A549 (cell line): ENCODE measurements around the gene MYO9A. TPM values are rescaled to one million over a fixed set of nuclear protein-coding genes. Genes with fewer than 3 reads are reported as not detected.

ENCODE experiments used
- ATAC-seq, 2 experiments: fragments of 200-7000 bp in 1 of 2; fragments of >200 bp in 1 of 2; cut with Nextera tagmentation in 1 of 2; cut with Tn5 transposase in 1 of 2; 3 replicates each; pipeline versions ENCODE4 v1.8.0 to v1.9.1; 2018 to 2020; ENCODE audit warnings: mild to moderate bottlenecking in 1 of 2, moderate library complexity in 1 of 2
- CTCF ChIA-PET: fragments of 300-600 bp; sonication (Branson Sonifier 250); formaldehyde crosslinking; extraction: SDS; loops from one replicate; lab custom pipeline; 2021; ENCODE audit warnings: antibody characterized with exemption, inconsistent platforms; lab: Yijun Ruan, JAX
- POLR2A ChIA-PET: fragments of 350-600 bp; formaldehyde crosslinking; extraction: SDS; loops from one replicate; lab custom pipeline; 2021; ENCODE audit warnings: antibody characterized with exemption, inconsistent platforms; lab: Yijun Ruan, JAX
- DNase-seq, 2 experiments: peaks; one replicate each; pipeline versions ENCODE4 v3.0.0 to v3.0.0-alpha.2; 2011 to 2016; ENCODE audit warnings: low read depth in 1 of 2, low spot score in 1 of 2
- FAIRE-seq: peaks from 2 replicates; lab custom pipeline; 2011; peaks lifted over from hg19 to GRCh38; lab: Jason Lieb, UNC
- H3K27ac ChIP-seq, 2 experiments: fragments of >200 bp; sonication (Bioruptor Twin); formaldehyde crosslinking; 3 replicates each; pipeline ENCODE4 v1.5.1; 2016 to 2017
- H3K4me1 ChIP-seq: fragments of >200 bp; sonication (Bioruptor Twin); formaldehyde crosslinking; 3 replicates; pipeline ENCODE4 v1.6.1; 2016
- H3K4me2 ChIP-seq: fragments of >200 bp; sonication (Bioruptor Twin); formaldehyde crosslinking; 3 replicates; pipeline ENCODE4 v1.6.1; 2016
- H3K4me3 ChIP-seq: fragments of >200 bp; sonication (Bioruptor Twin); formaldehyde crosslinking; 3 replicates; pipeline ENCODE4 v1.5.1; 2016
- H3K9me3 ChIP-seq: fragments of >200 bp; sonication (Bioruptor Twin); formaldehyde crosslinking; 3 replicates; pipeline ENCODE4 v1.6.1; 2016
- CBX2 ChIP-seq: fragments of 200-600 bp; sonication (generic); IDR thresholded peaks from 2 replicates; pipeline ENCODE4 v1.6.1; 2016; ENCODE audit warnings: low read depth, mild to moderate bottlenecking, borderline replicate concordance
- CEBPB ChIP-seq, 2 experiments: fragments of >200 bp in 1 of 2; sonication (Bioruptor Twin) in 1 of 2; formaldehyde crosslinking in 1 of 2; IDR thresholded peaks; 2 replicates each; pipeline ENCODE4 v1.6.1; 2012 to 2016
- CHD4 ChIP-seq: fragments of 200-600 bp; sonication (generic); IDR thresholded peaks from 2 replicates; pipeline ENCODE4 v1.6.1; 2016; ENCODE audit warnings: antibody characterized with exemption, mild to moderate bottlenecking, borderline replicate concordance
- EHF ChIP-seq: fragments of 250-450 bp; sonication (Bioruptor Pico); IDR thresholded peaks from 2 replicates; pipeline ENCODE4 v1.5.0; 2020; ENCODE audit warnings: mild to moderate bottlenecking
- HOXB13 ChIP-seq: fragments of 250-450 bp; sonication (Bioruptor Pico); IDR thresholded peaks from 2 replicates; pipeline ENCODE4 v1.5.0; 2020; ENCODE audit warnings: low read depth, mild to moderate bottlenecking, moderate library complexity
- HOXB5 ChIP-seq: fragments of 250-450 bp; sonication (Bioruptor Pico); IDR thresholded peaks from 2 replicates; pipeline ENCODE4 v1.5.0; 2020; ENCODE audit warnings: mild to moderate bottlenecking, moderate library complexity
- JUN ChIP-seq, 2 experiments: fragments of >200 bp; sonication (Bioruptor Twin); formaldehyde crosslinking; IDR thresholded peaks; 2 replicates in 1 of 2; 3 replicates in 1 of 2; pipeline ENCODE4 v1.6.1; 2016 to 2017
- MAZ ChIP-seq: fragments of 150-350 bp; IDR thresholded peaks from 2 replicates; pipeline ENCODE4 v1.6.1; 2014; ENCODE audit warnings: antibody characterized with exemption, low read depth, low read length, borderline replicate concordance
- MYC ChIP-seq: IDR thresholded peaks from 2 replicates; pipeline ENCODE4 v1.6.1; 2012; ENCODE audit warnings: mild to moderate bottlenecking, inconsistent platforms, low read length, improper control_type of control experiment, borderline replicate concordance
- NPAS2 ChIP-seq: fragments of 250-450 bp; sonication (Bioruptor Pico); IDR thresholded peaks from 2 replicates; pipeline ENCODE4 v1.8.0; 2022; ENCODE audit warnings: mild to moderate bottlenecking, moderate library complexity, borderline replicate concordance
- PHF8 ChIP-seq: fragments of 200-600 bp; sonication (generic); IDR thresholded peaks from 2 replicates; pipeline ENCODE4 v1.6.1; 2016; ENCODE audit warnings: low read depth, mild to moderate bottlenecking, antibody characterized with exemption, moderate library complexity, borderline replicate concordance
- POLR2AphosphoS2 ChIP-seq: conservative IDR thresholded peaks from 2 replicates; pipeline ENCODE4 v1.6.1; 2012; ENCODE audit warnings: low read length, improper control_type of control experiment, inconsistent platforms
- RAD21 ChIP-seq, 2 experiments: fragments of >200 bp in 1 of 2; sonication (Bioruptor Twin) in 1 of 2; formaldehyde crosslinking in 1 of 2; IDR thresholded peaks in 1 of 2; conservative IDR thresholded peaks in 1 of 2; 2 replicates in 1 of 2; 3 replicates in 1 of 2; pipeline ENCODE4 v1.6.1; 2012 to 2018; ENCODE audit warnings: inconsistent platforms in 1 of 2
- SREBF2 ChIP-seq: fragments of 450-650 bp; IDR thresholded peaks from 2 replicates; pipeline ENCODE4 v1.6.1; 2014; ENCODE audit warnings: mild to moderate bottlenecking, moderate library complexity
- TFCP2L1 ChIP-seq: fragments of 250-450 bp; sonication (Bioruptor Pico); IDR thresholded peaks from 2 replicates; pipeline ENCODE4 v1.5.0; 2021; ENCODE audit warnings: mild to moderate bottlenecking
- ZC3H11A ChIP-seq: fragments of 450-650 bp; IDR thresholded peaks from 2 replicates; pipeline ENCODE4 v1.6.1; 2014; ENCODE audit warnings: antibody characterized with exemption, mild to moderate bottlenecking
- ZNF302 ChIP-seq: fragments of 250-450 bp; sonication (Bioruptor Pico); IDR thresholded peaks from 2 replicates; pipeline ENCODE4 v1.9.0; 2021; ENCODE audit warnings: inconsistent platforms, mild to moderate bottlenecking, moderate library complexity
- WGBS: methylation state at CpG from one replicate; pipeline ENCODE4 v1.1.6; 2017; ENCODE audit errors: missing lambda C conversion rate; 5-methylcytosine and 5-hydroxymethylcytosine counted together
- polyA plus RNA-seq, 4 experiments: library from polyadenylated mRNA; depleted of rRNA in 3 of 4; stranded (reverse); fragments of >200 nt; fragmentation: RNase III in 1 of 4; extraction: RNeasy Plus Mini Kit Qiagen cat#74134 plus additional on column Dnase treatment in 1 of 4; gene quantifications; 2 replicates in 3 of 4; 3 replicates in 1 of 4; pipeline ENCODE4 v1.2.3, GENCODE V29; 2011 to 2017
- TF ChIP-seq, protein P1 (sequence below): fragments of 200-600 bp; sonication (generic); IDR thresholded peaks from 2 replicates; pipeline ENCODE4 v1.6.1; 2016; ENCODE audit warnings: antibody characterized with exemption, mild to moderate bottlenecking, moderate library complexity
- TF ChIP-seq, protein P2 (sequence below): IDR thresholded peaks from 2 replicates; pipeline ENCODE4 v1.6.1; 2012
- TF ChIP-seq, protein P3 (sequence below): IDR thresholded peaks from 2 replicates; pipeline ENCODE4 v1.6.1; 2012; ENCODE audit warnings: low read depth, borderline replicate concordance
- TF ChIP-seq, protein P4 (sequence below): fragments of 450-650 bp; IDR thresholded peaks from 2 replicates; pipeline ENCODE4 v1.6.1; 2014; ENCODE audit warnings: antibody characterized with exemption

Gene MYO9A
- polyA plus RNA-seq, 2 of the 4 experiments (the other 2 are of a cell fraction), result 5.9 to 21.9 TPM

DNA sequence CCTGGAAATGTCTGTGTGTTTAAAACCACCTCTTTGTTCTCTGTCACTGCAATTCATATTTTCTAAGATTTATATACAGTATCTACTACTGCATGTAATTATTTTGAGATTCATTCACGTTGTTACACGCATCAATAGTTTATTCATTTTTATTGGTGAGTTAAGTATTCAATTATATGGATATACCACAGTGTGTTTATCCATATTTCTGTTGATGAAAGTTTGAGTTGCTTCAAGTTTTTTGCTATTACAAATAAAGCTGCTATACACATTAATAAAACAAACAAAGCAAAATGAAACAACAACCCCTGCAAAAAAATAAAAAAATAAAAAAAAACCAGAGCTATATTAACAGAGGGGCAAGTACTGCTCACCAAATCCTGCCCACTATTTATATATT, 185.3 kb downstream of the MYO9A start:
- TF ChIP-seq MAZ (no peak), CBX2 (no peak), TFCP2L1 (no peak), POLR2AphosphoS2 (no peak), MYC (no peak), ZNF302 (CRISPR knock-in tag) (no peak), HOXB5 (CRISPR knock-in tag) (no peak)
- TF ChIP-seq, protein P1, sequence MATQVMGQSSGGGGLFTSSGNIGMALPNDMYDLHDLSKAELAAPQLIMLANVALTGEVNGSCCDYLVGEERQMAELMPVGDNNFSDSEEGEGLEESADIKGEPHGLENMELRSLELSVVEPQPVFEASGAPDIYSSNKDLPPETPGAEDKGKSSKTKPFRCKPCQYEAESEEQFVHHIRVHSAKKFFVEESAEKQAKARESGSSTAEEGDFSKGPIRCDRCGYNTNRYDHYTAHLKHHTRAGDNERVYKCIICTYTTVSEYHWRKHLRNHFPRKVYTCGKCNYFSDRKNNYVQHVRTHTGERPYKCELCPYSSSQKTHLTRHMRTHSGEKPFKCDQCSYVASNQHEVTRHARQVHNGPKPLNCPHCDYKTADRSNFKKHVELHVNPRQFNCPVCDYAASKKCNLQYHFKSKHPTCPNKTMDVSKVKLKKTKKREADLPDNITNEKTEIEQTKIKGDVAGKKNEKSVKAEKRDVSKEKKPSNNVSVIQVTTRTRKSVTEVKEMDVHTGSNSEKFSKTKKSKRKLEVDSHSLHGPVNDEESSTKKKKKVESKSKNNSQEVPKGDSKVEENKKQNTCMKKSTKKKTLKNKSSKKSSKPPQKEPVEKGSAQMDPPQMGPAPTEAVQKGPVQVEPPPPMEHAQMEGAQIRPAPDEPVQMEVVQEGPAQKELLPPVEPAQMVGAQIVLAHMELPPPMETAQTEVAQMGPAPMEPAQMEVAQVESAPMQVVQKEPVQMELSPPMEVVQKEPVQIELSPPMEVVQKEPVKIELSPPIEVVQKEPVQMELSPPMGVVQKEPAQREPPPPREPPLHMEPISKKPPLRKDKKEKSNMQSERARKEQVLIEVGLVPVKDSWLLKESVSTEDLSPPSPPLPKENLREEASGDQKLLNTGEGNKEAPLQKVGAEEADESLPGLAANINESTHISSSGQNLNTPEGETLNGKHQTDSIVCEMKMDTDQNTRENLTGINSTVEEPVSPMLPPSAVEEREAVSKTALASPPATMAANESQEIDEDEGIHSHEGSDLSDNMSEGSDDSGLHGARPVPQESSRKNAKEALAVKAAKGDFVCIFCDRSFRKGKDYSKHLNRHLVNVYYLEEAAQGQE, result no peak
- TF ChIP-seq, protein P2, sequence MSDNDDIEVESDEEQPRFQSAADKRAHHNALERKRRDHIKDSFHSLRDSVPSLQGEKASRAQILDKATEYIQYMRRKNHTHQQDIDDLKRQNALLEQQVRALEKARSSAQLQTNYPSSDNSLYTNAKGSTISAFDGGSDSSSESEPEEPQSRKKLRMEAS, result no peak
- ATAC-seq, result no peak
- WGBS, result 85% methylated on average over 2 of the region's 2 CpGs
- POLR2A ChIA-PET, result no interaction called here
- no peak for DNase-seq
- Histone ChIP-seq H3K4me3 (no peak overlapping the region), H3K9me3 (peaks cover 16% of the 10 kb centered on the region; the same call in 2 of the 3 replicates), H3K27ac (no peak overlapping the region), H3K4me2 (no peak overlapping the region), H3K4me1 (no peaks in the 10 kb centered on the region)
- CTCF ChIA-PET, result no interaction called here
- FAIRE-seq, result peak; percentile 28

DNA sequence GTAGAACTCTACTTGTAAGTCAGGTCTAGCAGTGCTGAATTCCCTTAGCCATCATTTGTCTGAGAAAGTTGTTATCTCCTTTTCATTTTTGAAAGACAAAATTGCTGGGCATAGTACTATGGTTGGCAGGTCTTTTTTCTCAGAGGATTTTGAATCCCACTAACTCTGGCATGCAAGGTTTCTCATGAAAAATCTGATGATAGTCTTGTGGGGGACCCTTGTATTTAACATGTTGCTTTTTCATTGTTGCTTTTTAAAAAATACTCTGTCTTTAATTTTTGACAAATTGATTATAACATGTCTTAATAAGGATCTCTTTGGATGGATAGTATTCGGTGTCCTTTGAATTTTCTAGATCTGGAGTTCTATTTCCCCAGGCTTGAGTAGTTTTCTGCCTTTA, 186.7 kb downstream of the MYO9A start:
- Histone ChIP-seq H3K9me3 (peaks cover 16% of the 10 kb centered on the region; the same call in 2 of the 3 replicates), H3K4me3 (no peak overlapping the region), H3K27ac (no peak overlapping the region), H3K4me1 (no peaks in the 10 kb centered on the region), H3K4me2 (no peak overlapping the region)
- ChIA-PET CTCF (no interaction called here), POLR2A (no interaction called here)
- FAIRE-seq (no peak), ATAC-seq (no peak), DNase-seq (no peak)
- WGBS, result 88% methylated on average over 1 of the region's 1 CpG
- no peak for TF ChIP-seq CEBPB (IDR thresholded peaks at IDR 0.05)
- TF ChIP-seq, protein P3, sequence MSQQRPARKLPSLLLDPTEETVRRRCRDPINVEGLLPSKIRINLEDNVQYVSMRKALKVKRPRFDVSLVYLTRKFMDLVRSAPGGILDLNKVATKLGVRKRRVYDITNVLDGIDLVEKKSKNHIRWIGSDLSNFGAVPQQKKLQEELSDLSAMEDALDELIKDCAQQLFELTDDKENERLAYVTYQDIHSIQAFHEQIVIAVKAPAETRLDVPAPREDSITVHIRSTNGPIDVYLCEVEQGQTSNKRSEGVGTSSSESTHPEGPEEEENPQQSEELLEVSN, result no peak
- no peak for TF ChIP-seq PHF8
- TF ChIP-seq RAD21 (conservative IDR thresholded peaks at IDR 0.05 in 1 of 2, IDR thresholded peaks at IDR 0.05 in 1 of 2), result no peak
- no peak for TF ChIP-seq SREBF2
- TF ChIP-seq ZC3H11A, result no peak
- TF ChIP-seq NPAS2 (CRISPR knock-in tag), result no peak
- TF ChIP-seq ZNF302 (CRISPR knock-in tag), result no peak
- TF ChIP-seq, protein P4, sequence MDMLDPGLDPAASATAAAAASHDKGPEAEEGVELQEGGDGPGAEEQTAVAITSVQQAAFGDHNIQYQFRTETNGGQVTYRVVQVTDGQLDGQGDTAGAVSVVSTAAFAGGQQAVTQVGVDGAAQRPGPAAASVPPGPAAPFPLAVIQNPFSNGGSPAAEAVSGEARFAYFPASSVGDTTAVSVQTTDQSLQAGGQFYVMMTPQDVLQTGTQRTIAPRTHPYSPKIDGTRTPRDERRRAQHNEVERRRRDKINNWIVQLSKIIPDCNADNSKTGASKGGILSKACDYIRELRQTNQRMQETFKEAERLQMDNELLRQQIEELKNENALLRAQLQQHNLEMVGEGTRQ, result no peak
- no peak for TF ChIP-seq POLR2AphosphoS2
- TF ChIP-seq, protein P2, result no peak
- TF ChIP-seq, protein P1, result no peak
- TF ChIP-seq JUN (IDR thresholded peaks at IDR 0.05), result no peak
- no peak for TF ChIP-seq HOXB13
- TF ChIP-seq CHD4, result no peak
- TF ChIP-seq CBX2, result no peak
- no peak for TF ChIP-seq EHF
